KOPT-K1 (cell line): ENCODE results near the gene WDFY2.

ENCODE experiments used
- H3K27ac ChIP-seq: fragments of 200-600 bp; sonication (generic); 2 replicates; pipeline ENCODE4 v1.5.1; 2016; ENCODE audit warnings: antibody characterized with exemption, mild to moderate bottlenecking, low read depth, low read length; ENCODE audit not compliant: poor library complexity, severe bottlenecking
- H3K36me3 ChIP-seq: fragments of 200-600 bp; sonication (generic); 2 replicates; pipeline ENCODE4 v1.5.1; 2017; ENCODE audit warnings: antibody characterized with exemption, mild to moderate bottlenecking, low read length, moderate library complexity; ENCODE audit not compliant: insufficient read depth
- H3K9me3 ChIP-seq: fragments of 200-600 bp; sonication (generic); 2 replicates; pipeline ENCODE4 v1.5.1; 2017; ENCODE audit warnings: antibody characterized with exemption, low read length, mild to moderate bottlenecking; ENCODE audit not compliant: insufficient read depth, poor library complexity, severe bottlenecking

WDFY2 gene

GRCh38 chr13:51605698-51606097 is 21.4 kb downstream of the WDFY2 start:
- H3K27ac ChIP-seq, result no peak overlapping the region
- no peaks in the 10 kb centered on the region for H3K9me3 ChIP-seq
- H3K36me3 ChIP-seq, result no peaks in the 10 kb centered on the region

GRCh38 chr13:51607165-51607564 is 22.9 kb downstream of the WDFY2 start:
- Histone ChIP-seq H3K27ac (no peak overlapping the region), H3K36me3 (no peaks in the 10 kb centered on the region), H3K9me3 (no peaks in the 10 kb centered on the region)

- H3K36me3 ChIP-seq, result no peaks in the 10 kb centered on the region
- H3K9me3 ChIP-seq, result no peaks in the 10 kb centered on the region
- no peak overlapping the region for H3K27ac ChIP-seq
Measured at GRCh38 chr13:51608857-51609406, 24.7 kb downstream of the WDFY2 start.

GRCh38 chr13:51612867-51613266 is 28.6 kb downstream of the WDFY2 start:
- H3K9me3 ChIP-seq, result no peaks in the 10 kb centered on the region
- no peaks in the 10 kb centered on the region for H3K36me3 ChIP-seq
- no peak overlapping the region for H3K27ac ChIP-seq

GRCh38 chr13:51613535-51613934 is 29.3 kb downstream of the WDFY2 start:
- H3K27ac ChIP-seq, result no peak overlapping the region
- H3K36me3 ChIP-seq, result no peaks in the 10 kb centered on the region
- no peaks in the 10 kb centered on the region for H3K9me3 ChIP-seq

GRCh38 chr13:51614350-51614786 is 30.1 kb downstream of the WDFY2 start:
- peak overlapping the region; percentile 51 for H3K27ac ChIP-seq
- no peaks in the 10 kb centered on the region for H3K36me3 ChIP-seq

GRCh38 chr13:51618626-51619025 is 34.4 kb downstream of the WDFY2 start:
- H3K9me3 ChIP-seq, result no peaks in the 10 kb centered on the region
- no peaks in the 10 kb centered on the region for H3K36me3 ChIP-seq
- no peak overlapping the region for H3K27ac ChIP-seq

More at GRCh38 chr13:51614350-51614786, 30.1 kb downstream of the WDFY2 start:
- H3K9me3 ChIP-seq, result no peaks in the 10 kb centered on the region

GRCh38 chr13:51619614-51620013 is 35.4 kb downstream of the WDFY2 start:
- H3K27ac ChIP-seq, result no peak overlapping the region
- no peaks in the 10 kb centered on the region for H3K9me3 ChIP-seq

GRCh38 chr13:51620165-51620983 is 36.1 kb downstream of the WDFY2 start:
- Histone ChIP-seq H3K27ac (no peak overlapping the region), H3K9me3 (no peaks in the 10 kb centered on the region), H3K36me3 (no peaks in the 10 kb centered on the region)

More at GRCh38 chr13:51619614-51620013, 35.4 kb downstream of the WDFY2 start:
- no peaks in the 10 kb centered on the region for H3K36me3 ChIP-seq

GRCh38 chr13:51621602-51622001 is 37.3 kb downstream of the WDFY2 start:
- H3K9me3 ChIP-seq, result no peaks in the 10 kb centered on the region
- no peak overlapping the region for H3K27ac ChIP-seq
- H3K36me3 ChIP-seq, result no peaks in the 10 kb centered on the region

GRCh38 chr13:51623473-51623872 is 39.2 kb downstream of the WDFY2 start:
- no peaks in the 10 kb centered on the region for H3K36me3 ChIP-seq
- H3K27ac ChIP-seq, result no peak overlapping the region

GRCh38 chr13:51624207-51624606 is 39.9 kb downstream of the WDFY2 start:
- no peaks in the 10 kb centered on the region for H3K36me3 ChIP-seq
- peaks cover 3% of the 10 kb centered on the region for H3K9me3 ChIP-seq
- H3K27ac ChIP-seq, result no peak overlapping the region

More at GRCh38 chr13:51623473-51623872, 39.2 kb downstream of the WDFY2 start:
- H3K9me3 ChIP-seq, result peaks cover 3% of the 10 kb centered on the region

GRCh38 chr13:51624695-51625345 is 40.6 kb downstream of the WDFY2 start:
- Histone ChIP-seq H3K9me3 (peaks cover 3% of the 10 kb centered on the region), H3K27ac (no peak overlapping the region), H3K36me3 (no peaks in the 10 kb centered on the region)

GRCh38 chr13:51625555-51626345 is 41.5 kb downstream of the WDFY2 start:
- H3K9me3 ChIP-seq, result peaks cover 3% of the 10 kb centered on the region
- no peak overlapping the region for H3K27ac ChIP-seq
- no peaks in the 10 kb centered on the region for H3K36me3 ChIP-seq

GRCh38 chr13:51626749-51627148 is 42.5 kb downstream of the WDFY2 start:
- H3K27ac ChIP-seq, result no peak overlapping the region
- H3K9me3 ChIP-seq, result peaks cover 3% of the 10 kb centered on the region
- no peaks in the 10 kb centered on the region for H3K36me3 ChIP-seq
